Measurements from ENCODE around the gene OXGR1.
A peak's percentile ranks its signal among the peaks of the same experiment; 100 is the strongest.
"Not testable (repeated sequence)": the region's sequence is repeated elsewhere in the genome, so short reads cannot be mapped to it uniquely, and the experiment has no call there.

OXGR1 gene

DNA sequence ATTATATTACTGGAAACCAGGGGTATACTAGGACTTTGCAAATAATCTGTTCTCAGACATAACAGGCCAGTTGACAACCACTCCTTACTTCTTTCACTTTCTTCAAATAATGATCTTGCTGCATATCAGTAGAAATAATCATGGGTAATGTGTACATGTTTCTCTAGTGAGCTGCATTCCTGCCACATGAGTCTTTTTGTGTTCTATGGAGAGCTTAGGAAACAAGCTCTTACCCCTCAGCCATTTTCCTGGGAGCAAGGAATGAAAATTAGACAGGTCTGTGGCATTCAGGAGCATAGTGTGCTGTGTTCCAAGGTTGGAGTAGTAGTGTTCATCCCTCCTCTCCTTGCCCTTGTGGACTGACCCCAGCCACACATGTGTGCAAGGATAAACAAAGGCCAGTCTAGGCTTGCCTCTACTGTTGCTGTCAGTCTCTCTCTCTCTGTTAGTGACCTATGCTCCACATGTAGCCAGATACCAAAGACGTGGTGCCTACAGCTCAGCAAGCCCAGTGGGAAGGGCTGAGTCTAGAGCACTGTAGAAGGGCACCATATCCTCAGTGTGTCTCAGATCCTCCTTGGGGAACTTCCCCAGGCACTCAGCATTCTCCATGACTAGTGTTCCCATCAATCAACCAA lies 11.5 kb upstream of the OXGR1 start:
- peak; percentile 45 for DNase-seq (ENCODE audit: low spot score)

DNA sequence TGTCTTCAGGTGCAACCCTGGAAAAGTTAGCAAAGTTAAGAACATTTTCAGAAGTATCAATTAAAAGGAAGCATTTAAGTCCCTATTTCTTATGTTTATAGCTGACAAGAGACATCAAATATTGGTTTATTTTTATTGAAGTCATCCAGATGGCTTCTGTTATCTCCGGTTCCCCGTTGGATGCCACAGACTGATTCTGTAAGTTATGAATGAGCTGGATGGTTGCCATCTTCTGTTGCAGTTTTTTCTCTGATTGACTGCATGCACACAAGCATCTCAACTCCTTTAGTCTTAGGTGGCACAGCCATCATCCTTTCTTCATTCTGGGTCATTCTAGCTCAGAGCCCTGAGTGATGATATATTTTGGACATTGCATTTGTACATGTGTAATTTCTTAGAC lies 10.6 kb upstream of the OXGR1 start:
- no peak for DNase-seq (ENCODE audit: low spot score)

DNA sequence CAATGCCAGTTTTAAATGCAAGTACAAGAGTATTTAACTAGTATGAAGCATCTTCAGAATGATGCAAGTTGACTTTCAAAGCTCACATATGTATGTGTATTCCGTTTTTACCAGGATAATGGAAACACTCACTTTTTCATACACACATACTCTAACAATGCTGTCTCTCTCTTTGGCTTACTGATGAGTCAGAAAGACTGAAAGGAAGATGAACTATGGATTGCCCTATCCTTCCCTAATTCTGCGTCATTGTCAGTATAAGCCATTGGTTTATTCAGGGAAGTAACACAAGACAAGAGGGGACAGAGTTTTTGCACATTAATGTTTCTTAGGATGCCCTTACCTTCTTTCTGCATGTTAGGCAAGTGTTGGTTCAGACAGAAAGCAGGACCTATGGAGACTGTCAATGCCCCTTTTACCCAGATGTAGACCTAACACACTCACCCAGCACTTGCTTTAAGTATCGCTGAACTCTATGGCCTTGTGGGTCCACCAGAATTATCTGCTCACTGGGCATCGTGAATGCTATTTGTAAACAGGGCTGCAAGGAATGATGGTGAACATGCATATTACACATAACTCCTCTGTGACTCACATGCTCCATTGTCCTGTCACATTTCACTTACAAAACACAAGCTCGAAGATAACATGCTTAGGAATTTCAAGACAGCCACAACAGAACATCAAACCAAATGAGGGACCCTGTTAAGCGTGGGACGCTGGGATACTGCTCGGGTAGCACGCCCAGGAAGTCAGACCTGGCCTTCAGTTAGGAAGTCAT lies 10.0 kb upstream of the OXGR1 start:
- peak; percentile 33 for DNase-seq (ENCODE audit: low spot score)

DNA sequence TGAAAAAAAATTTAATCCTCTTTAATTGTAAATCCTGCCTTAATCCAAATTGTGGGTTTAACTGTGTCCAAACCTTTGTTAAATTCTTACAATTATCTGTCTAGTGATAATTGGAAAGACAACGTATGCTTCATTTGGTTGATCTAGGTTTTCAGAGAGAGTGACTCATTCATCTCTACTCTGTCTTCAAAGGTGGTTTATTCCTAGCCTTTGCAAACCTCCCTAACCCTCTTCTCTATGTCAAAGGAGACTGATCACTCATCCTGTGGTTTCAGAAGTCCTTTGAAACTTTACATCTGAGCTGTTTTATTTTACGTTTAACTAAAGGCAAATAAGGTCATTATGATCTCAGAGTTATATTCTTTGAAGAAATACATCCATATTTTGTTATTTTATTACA lies 8.8 kb upstream of the OXGR1 start:
- no peak for DNase-seq (ENCODE audit: low spot score)

DNA sequence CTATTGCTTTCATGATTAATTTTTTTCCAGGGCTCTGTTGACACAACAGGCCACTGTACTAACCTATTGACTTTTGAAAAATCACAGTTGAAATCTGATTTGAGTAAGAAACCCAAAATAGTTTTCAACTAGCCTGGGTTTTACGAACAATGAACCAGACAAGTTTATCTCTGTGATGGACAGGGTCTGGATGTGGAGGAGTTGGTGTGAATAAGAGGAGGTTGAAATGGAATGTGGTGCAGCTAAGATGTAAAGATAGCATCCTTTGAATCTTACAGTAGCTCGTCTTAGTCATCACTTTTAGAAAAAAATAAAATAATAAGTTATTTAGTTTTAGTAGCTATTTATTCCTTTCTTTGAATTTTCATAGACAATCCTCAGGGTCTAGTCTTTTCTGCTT lies 8.3 kb upstream of the OXGR1 start:
- DNase-seq (ENCODE audit: low spot score) = no peak

DNA sequence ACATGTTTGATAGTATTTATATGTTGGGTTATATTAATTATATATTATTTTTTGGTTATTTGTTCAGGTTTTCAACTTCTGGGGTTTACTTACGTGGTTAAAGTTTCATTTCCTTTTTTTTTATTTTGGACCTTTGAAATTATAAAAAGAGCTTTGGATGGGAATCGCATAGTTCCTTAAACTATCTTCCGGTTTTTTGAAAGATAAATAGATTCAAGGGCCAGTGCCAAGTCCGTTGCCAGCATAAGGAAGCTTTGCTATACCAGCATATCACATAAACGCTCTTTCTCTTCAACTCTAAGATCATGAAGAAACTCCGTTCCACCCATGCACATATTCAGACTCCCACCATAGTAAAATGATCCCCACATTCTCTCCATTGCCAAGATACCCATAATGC lies 7.4 kb upstream of the OXGR1 start:
- DNase-seq (ENCODE audit: low spot score) = no peak

DNA sequence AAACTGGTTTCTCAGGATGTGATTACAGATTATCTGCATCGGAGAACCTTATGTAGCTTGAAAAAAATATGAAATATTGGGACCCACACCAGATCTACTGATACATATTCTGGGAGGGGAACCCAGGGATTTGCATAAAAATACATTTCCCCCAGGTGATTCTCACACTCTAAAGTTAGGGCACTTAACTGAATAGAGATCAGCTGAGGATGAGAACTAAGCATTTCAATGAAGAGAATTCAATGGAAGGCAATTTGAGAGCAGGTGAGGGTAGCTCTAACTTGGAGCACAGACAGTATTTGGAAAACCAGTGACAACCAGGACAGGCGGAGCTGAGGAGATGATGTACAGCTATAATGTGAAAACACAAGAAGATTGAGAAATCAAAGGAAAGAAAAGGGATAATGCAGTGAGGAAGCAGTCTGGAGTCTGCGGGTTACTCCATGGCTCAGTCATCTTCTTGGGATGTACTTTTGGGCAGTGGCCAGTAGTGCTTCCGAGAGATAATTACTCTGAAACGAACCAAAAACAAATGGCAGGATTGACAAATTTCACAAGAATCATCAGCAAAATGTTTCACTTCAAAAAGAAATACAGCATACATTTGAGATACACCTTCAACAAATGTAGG lies 6.1 kb upstream of the OXGR1 start:
- DNase-seq (ENCODE audit: low spot score) = no peak

DNA sequence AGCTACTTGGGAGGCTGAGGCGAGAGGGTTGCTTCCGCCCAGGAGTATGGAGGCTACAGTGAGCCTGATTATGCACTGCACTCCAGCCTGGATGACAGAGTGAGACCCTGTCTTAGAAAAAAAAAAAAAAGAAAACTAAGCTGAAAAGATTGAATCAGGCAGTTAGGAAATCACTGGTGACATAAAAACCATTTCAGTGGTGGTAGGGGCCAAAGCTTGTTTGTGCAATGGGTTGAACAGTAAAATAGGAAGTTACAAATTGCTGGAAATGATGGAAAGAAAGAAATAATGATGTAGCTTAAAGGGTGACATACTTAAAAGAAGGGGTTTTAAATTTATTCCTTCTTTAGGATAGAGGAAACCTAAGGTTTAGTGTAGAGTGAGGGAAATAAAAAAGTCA lies 4.8 kb upstream of the OXGR1 start:
- no peak for DNase-seq (ENCODE audit: low spot score)

DNA sequence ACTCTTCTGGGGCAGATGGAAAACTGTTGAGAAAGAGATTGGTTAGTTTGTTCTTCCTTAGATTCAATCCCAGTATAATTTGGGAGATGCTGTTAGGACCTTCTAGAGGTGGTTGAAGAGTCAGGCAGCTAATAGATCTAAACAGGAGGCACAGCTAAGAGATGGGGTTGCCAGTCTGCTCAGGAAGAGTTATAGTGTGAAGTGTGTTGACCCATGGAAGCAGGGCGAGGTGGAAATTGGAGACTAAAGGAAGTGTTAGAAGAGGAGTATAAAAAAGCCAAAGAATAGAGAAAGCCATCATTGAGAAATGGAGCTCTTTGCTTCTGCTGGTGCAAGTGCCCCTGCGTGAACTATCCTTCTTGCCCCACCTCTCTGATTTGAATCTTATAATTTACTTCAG lies 3.8 kb upstream of the OXGR1 start:
- DNase-seq (ENCODE audit: low spot score) = no peak

DNA sequence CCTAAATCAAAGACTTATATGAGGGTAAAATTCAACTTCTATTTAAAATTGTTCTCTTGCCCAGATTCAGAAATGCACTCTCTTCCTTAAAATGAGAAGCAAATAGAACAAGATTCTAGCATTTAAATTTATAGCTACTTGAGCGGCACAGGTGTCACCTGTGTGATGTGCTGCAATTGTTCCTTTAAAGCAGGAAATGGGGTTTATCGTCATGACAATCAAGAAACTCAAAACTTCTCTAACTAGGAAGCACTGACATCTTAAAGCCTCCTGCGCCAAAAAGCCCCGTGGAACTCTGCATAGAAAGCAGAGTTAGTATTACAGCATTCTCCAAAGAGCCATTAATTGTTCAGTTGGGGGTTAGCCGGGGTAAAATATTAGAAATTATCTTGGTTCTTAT lies 2.6 kb upstream of the OXGR1 start:
- DNase-seq (ENCODE audit: low spot score) = no peak

DNA sequence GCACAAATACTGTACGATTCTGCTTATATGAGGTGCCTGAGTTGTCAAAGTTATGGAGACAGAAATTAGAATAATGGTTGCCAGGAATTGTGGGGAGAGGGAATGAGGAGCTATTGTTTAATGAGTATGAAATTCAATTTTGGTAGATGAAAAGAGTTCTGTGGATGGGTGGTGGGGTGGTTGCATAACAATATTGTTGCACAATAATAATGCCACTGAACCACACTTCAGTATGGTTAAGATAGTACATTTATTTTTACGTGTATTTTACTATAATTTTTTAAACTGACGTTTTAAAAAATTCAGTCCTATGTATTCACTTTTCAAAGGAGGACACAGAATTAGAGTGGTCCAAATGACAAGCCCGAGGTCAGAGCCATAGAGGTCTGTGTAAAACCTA lies 1.8 kb upstream of the OXGR1 start:
- no peak for DNase-seq (ENCODE audit: low spot score)

DNA sequence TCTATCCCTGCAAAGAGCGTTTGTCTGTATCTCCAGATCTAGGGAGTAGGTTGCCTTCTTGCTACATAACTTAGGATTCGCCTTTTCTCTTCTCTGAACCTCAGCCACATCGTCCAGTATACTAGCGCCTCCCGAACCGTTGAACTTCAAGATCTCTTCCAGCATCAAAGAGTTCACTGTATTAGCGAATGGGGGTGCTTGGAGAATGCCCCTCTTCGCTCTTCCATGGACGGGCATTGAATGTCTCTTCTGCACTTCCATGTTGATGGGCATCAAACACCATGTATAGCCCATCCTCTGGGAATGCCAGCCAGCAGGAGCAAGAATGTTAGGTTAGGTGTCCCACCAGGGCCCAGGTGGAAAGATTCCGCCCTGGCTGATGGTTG lies 575 bp upstream of the OXGR1 start:
- no peak for DNase-seq (ENCODE audit: low spot score)

DNA sequence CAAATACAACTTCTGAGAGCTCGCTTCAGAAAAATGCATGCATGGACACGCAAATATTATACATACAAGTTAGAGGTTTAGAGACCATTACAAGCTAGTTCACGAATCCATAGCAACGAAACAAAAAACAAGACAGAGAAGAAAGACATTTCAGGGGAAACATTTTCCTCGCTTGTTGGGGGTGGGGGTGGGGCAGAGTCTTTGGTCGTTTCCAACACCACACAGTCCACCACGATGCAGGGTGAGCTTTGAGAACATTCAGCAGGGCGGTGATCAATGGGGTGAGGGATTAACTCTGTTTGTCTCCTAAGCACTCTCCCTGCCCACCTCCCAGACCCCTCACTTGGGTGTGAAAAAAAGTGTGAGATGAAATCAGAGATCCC lies 651 bp downstream of the OXGR1 start:
- DNase-seq (ENCODE audit: low spot score) = no peak

DNA sequence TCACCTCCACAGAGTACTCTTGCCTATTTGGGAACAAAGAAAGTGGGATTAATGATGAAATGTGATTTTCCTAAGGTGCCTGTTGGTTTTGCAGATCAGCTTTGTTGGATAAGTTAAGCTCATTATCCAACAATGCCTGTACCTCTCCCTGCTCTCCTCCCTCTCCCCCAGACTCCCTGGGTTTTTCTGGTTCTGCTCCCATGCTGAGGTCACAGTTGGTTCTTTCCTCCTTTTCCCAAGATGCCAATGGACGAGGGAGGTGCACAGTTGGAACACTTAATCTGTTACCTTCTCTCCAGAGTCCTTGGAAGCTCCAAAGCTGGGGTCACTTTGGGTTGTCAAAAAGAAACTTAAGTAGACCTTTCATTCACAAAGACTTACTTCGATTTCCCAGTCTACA lies 1.6 kb downstream of the OXGR1 start:
- DNase-seq (ENCODE audit: low spot score) = no peak

DNA sequence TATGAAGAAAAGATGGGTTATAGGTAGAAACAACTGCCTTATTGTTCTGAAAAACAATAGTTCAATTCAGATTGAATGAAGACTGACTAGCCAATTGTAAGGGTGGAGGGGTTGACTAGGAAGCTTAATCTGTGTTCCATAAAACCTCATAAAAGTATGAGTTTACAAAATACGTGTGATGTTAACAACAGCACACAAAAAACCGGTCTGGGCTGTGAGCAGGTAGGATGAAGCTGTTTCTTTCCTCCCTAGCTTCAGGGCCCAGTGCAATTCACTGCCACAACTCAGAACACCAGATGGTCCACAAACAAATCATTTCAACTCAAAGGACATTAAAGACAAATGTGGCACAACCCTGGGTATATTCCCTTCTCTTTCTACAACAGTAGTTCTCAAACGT lies 3.2 kb downstream of the OXGR1 start:
- no peak for DNase-seq (ENCODE audit: low spot score)

DNA sequence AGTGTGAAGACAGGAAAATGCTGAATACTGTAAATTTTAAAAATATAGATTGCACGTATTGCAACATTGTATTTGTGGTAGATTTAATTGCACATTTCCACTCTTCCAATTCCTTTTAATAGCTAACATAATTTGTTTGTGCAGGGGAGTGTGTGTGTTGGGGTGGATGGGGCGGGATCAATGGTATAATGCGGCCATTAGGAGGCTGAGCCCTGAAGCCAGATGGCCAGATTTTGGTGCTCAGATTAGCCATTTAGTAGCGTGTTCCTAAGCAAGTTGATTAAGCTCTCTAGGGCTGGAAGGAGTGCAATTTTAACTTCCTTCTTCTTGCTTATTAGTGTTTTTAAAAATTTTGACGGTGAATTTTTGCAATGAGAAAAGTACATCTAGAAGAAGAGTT lies 5.8 kb downstream of the OXGR1 start:
- no peak for DNase-seq (ENCODE audit: low spot score)

DNA sequence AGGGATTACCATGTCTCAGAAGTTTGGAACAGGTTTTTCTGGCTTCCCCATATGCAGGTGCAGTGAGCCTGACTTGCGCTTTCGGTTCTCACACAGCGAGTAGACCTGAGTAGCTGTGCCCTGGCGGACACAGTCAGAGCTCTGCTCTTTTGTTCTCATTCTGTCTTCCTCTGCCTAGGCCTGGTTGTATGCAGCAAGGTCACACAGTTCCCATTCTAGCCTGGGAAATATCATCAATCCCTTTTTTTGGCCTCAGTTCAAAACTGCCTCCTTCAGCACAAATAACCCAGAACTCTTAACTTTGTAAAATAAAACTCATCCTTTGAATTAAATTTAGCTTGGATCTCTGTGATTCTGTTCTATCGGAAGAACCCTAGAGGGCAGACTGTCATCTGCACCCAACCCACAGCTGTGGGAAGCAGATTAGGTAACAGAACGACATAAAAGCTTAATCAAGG lies 10.2 kb downstream of the OXGR1 start:
- no peak for DNase-seq (ENCODE audit: low spot score)

DNA sequence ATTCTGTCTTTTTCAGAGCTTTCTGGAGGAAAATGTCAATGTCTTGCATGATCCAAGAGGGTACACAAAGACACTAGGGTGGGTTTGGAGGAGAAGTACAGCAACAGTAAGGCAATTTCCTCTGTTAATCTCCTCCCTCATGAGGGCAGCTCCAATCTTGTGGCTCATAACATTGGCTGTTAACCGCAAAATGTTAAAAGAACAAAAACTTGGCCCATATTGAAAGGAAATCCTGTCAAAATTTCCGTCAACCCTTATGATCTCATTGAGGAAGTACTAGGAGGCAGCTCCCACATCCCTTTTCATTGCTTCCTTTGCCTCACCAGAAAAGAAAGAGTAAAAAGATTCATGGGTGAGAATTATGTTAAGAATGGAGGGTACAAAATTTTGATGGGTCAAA lies 11.6 kb downstream of the OXGR1 start:
- DNase-seq (ENCODE audit: low spot score) = no peak

DNA sequence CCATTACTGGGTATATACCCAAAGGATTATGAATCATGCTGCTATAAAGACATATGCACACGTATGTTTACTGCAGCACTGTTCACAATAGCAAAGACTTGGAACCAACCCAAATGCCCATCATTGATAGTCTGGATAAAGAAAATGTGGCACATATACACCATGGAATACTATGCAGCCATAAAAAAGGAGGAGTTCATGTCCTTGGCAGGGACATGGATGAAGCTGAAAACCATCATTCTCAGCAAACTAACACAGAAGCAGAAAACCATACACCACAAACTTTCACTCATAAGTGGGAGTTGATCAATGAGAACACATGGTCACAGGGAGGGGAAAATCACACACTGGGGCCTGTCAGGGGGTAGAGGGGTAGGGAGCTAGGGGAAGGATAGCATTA lies 14.4 kb downstream of the OXGR1 start:
- DNase-seq (ENCODE audit: low spot score) = not testable (repeated sequence)

DNA sequence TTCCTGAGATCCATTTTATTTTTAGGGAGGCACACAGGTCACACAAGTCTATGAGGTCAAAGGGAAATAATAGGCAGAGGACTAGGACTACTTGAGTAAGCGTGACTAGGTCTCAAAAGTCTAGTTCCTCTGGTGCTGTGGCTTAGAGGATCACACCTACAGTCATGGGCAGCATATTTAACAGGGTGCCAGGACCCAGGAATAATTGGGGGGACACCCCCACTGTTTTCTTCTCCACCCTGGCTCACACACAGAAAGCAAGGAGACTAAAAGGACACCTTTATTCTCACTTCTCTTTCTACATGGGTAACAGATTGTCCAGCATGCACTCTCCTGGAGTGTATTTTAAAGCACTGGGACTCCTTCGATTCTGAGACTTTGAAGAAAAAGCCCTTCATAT lies 26.2 kb downstream of the OXGR1 start:
- no peak for DNase-seq (ENCODE audit: low spot score)

DNA sequence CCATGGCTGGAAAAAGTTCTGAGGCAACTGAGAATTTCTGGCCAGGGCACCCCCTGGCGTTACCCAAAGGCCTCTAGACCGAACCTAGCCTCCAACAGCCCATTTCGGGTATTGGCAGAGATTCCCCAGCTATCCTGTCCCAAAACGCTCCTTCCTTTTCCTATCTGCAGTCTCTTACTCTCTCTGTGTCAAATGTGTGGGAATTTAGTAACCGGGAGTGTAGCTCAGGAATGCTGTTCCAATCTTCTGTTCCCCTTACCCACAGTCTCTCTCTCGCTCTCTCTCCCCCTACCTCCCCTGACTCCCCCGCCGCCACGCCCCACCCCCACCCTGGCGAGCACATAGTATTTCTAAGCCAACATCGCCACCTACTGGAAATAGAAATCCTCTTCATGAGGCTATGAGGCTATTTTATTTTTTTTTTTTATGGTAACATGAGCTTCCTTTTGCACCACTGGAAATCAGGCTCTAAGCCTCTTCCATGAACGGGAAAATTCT lies 27.0 kb downstream of the OXGR1 start:
- DNase-seq (ENCODE audit: low spot score) = no peak

DNA sequence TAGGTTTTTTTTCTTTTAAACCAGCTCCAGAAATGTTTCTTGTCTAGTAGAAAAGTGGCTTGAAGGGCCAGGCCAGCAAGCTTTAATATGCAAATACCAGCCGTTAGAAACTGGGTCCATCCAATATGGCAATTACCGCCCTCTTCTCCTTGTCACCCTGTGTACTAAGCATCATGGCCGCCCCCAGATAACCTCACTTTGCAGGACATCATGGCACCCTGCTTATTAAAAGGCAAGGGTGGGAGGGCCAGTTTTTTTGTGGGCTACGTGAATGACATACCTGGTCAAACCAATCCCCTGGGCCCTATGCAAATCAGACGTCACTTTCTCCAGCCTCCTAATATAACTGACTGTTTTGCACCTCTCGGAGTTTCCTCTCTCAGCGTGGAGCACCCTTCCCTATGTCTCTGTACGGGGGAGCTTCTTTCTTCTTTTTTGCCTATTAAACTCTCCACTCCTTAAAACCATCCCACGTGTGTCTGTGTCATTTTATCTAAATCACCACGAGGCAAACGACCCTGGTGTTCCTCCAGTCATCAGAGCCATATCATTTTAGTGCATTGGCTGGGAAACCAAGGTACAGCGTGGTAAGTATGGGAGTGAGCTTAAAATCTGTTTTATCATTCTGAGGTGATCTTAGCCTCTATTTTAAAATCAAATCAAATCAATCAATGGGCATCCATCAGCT lies 27.7 kb downstream of the OXGR1 start:
- DNase-seq (ENCODE audit: low spot score) = no peak
